Measurements from ENCODE around the gene DCX. TPM values are rescaled to one million over a fixed set of nuclear protein-coding genes. Genes with fewer than 3 reads are reported as not detected.

Gene DCX
- total and polyA plus RNA-seq, 2 donors (not counting 1 experiment from before 2014, with no cell fraction given), result not detected

- WGBS (ENCODE audit: insufficient coverage), result no CpG with 5 or more reads among the region's 3 CpGs
- POLR2A ChIA-PET, result no interaction called here
- Histone ChIP-seq H3K27me3 (replicated peaks in 1 of 4; ENCODE audit: control extremely low read depth in 1 of 4, control insufficient read depth in 3 of 4, insufficient read depth in 4 of 4, low read length in 3 of 4) (no peaks in the 10 kb centered on the region), H3K9ac (ENCODE audit: low read length) (no peak overlapping the region), H3K4me3 (ENCODE audit: control extremely low read depth in 1 of 5, extremely low read depth in 1 of 5, insufficient read depth in 1 of 5, low read depth in 2 of 5, low read length in 4 of 5) (no peak overlapping the region), H3K27ac (ENCODE audit: low read length in 2 of 2) (no peak overlapping the region), H3K36me3 (replicated peaks in 1 of 2; ENCODE audit: control extremely low read depth in 1 of 2, control insufficient read depth in 1 of 2, extremely low read depth in 1 of 2, insufficient read depth in 2 of 2, low read length in 1 of 2) (no peaks in the 10 kb centered on the region), H3K79me2 (ENCODE audit: control insufficient read depth, insufficient read depth, low read length) (no peaks in the 10 kb centered on the region), H3K4me2 (replicated peaks; ENCODE audit: low read depth, low read length, poor library complexity, severe bottlenecking) (no peak overlapping the region), H3K9me3 (ENCODE audit: control extremely low read depth in 1 of 3, control insufficient read depth in 2 of 3, insufficient read depth in 1 of 3, low read length in 2 of 3) (no peaks in the 10 kb centered on the region), H4K20me1 (ENCODE audit: control insufficient read depth, insufficient read depth, low read length, poor library complexity, severe bottlenecking) (no peaks in the 10 kb centered on the region), H2AFZ (ENCODE audit: insufficient read depth, low read depth, low read length, poor library complexity, severe bottlenecking) (no peak overlapping the region), H3K4me1 (ENCODE audit: control insufficient read depth in 2 of 2, insufficient read depth in 2 of 2, low read length in 2 of 2) (no peaks in the 10 kb centered on the region)
- no peak overlapping the region for H3K4me3 Mint-ChIP-seq
- no peak for DNase-seq
- CTCF ChIA-PET, result no interaction called here
- intact Hi-C loops (cut with micrococcal nuclease), result no loop called here
- no peak overlapping the region for H3K27ac Mint-ChIP-seq
- no peak for ATAC-seq (ENCODE audit: low read depth)
- H3K27me3 Mint-ChIP-seq, result no peaks in the 10 kb centered on the region
- no peaks in the 10 kb centered on the region for H3K9me3 Mint-ChIP-seq (ENCODE audit: insufficient read depth)
- TF ChIP-seq CTCF (IDR thresholded peaks at IDR 0.05) (no peak), EZH2 (IDR thresholded peaks at IDR 0.05; ENCODE audit: borderline replicate concordance, insufficient read depth, low read depth, low read length, poor library complexity, severe bottlenecking) (no peak)
- H3K4me1 Mint-ChIP-seq, result no peaks in the 10 kb centered on the region
Measured at GRCh38 chrX:111387470-111388070, 24.4 kb downstream of the DCX start.

- Histone ChIP-seq H3K27ac (ENCODE audit: low read length in 2 of 2) (no peak overlapping the region), H3K4me2 (replicated peaks; ENCODE audit: low read depth, low read length, poor library complexity, severe bottlenecking) (no peak overlapping the region), H3K27me3 (replicated peaks in 1 of 4; ENCODE audit: control extremely low read depth in 1 of 4, control insufficient read depth in 3 of 4, insufficient read depth in 4 of 4, low read length in 3 of 4) (no peaks in the 10 kb centered on the region), H3K79me2 (ENCODE audit: control insufficient read depth, insufficient read depth, low read length) (no peaks in the 10 kb centered on the region), H2AFZ (ENCODE audit: insufficient read depth, low read depth, low read length, poor library complexity, severe bottlenecking) (no peak overlapping the region), H3K4me3 (ENCODE audit: control extremely low read depth in 1 of 5, extremely low read depth in 1 of 5, insufficient read depth in 1 of 5, low read depth in 2 of 5, low read length in 4 of 5) (no peak overlapping the region), H3K9me3 (ENCODE audit: control extremely low read depth in 1 of 3, control insufficient read depth in 2 of 3, insufficient read depth in 1 of 3, low read length in 2 of 3) (no peaks in the 10 kb centered on the region), H3K36me3 (replicated peaks in 1 of 2; ENCODE audit: control extremely low read depth in 1 of 2, control insufficient read depth in 1 of 2, extremely low read depth in 1 of 2, insufficient read depth in 2 of 2, low read length in 1 of 2) (no peaks in the 10 kb centered on the region), H3K9ac (ENCODE audit: low read length) (no peak overlapping the region), H3K4me1 (ENCODE audit: control insufficient read depth in 2 of 2, insufficient read depth in 2 of 2, low read length in 2 of 2) (no peaks in the 10 kb centered on the region), H4K20me1 (ENCODE audit: control insufficient read depth, insufficient read depth, low read length, poor library complexity, severe bottlenecking) (no peaks in the 10 kb centered on the region)
- Mint-ChIP-seq H3K27ac (no peak overlapping the region), H3K9me3 (ENCODE audit: insufficient read depth) (no peaks in the 10 kb centered on the region), H3K4me1 (no peaks in the 10 kb centered on the region), H3K27me3 (no peaks in the 10 kb centered on the region), H3K4me3 (no peak overlapping the region)
- DNase-seq, result no peak
- intact Hi-C loops (cut with micrococcal nuclease), result no loop called here
- CTCF ChIA-PET, result no interaction called here
- TF ChIP-seq CTCF (IDR thresholded peaks at IDR 0.05), result no peak
- TF ChIP-seq EZH2 (IDR thresholded peaks at IDR 0.05; ENCODE audit: borderline replicate concordance, insufficient read depth, low read depth, low read length, poor library complexity, severe bottlenecking), result no peak
- ATAC-seq (ENCODE audit: low read depth), result no peak
- POLR2A ChIA-PET, result no interaction called here
- 40% methylated on average over 1 of the region's 5 CpGs for WGBS (ENCODE audit: insufficient coverage)
Measured at GRCh38 chrX:111386615-111387233, 25.3 kb downstream of the DCX start.

All from B cell (primary cell).